SJCRH30 (cell line): ENCODE measurements around the gene MAST1. TPM values are rescaled to one million over a fixed set of nuclear protein-coding genes. Genes with fewer than 3 reads are reported as not detected.
"Not testable (repeated sequence)": the region's sequence is repeated elsewhere in the genome, so short reads cannot be mapped to it uniquely, and the experiment has no call there.

Experiments
- DNase-seq, 2 experiments: peaks; one replicate each; pipeline ENCODE4 v3.0.0-alpha.2; 2015 to 2020
- H3K27ac ChIP-seq: fragments of 250-450 bp; sonication (Bioruptor Pico); 2 replicates; pipeline ENCODE4 v1.5.1; 2020; ENCODE audit warnings: mild to moderate bottlenecking, moderate library complexity
- H3K27me3 ChIP-seq: fragments of 250-450 bp; sonication (Bioruptor Pico); 2 replicates; pipeline ENCODE4 v1.5.1; 2020; ENCODE audit warnings: mild to moderate bottlenecking, moderate library complexity
- H3K36me3 ChIP-seq: fragments of 250-450 bp; sonication (Bioruptor Pico); 2 replicates; pipeline ENCODE4 v1.5.1; 2020; ENCODE audit warnings: mild to moderate bottlenecking, moderate library complexity
- H3K4me1 ChIP-seq: fragments of 250-450 bp; sonication (Bioruptor Pico); 2 replicates; pipeline ENCODE4 v1.5.1; 2020; ENCODE audit warnings: mild to moderate bottlenecking, moderate library complexity
- H3K4me3 ChIP-seq: fragments of 250-450 bp; sonication (Bioruptor Pico); 2 replicates; pipeline ENCODE4 v1.5.1; 2020; ENCODE audit warnings: mild to moderate bottlenecking, moderate library complexity
- H3K9me3 ChIP-seq: fragments of 250-450 bp; sonication (Bioruptor Pico); replicated peaks from 2 replicates; pipeline ENCODE4 v1.5.1; 2020; ENCODE audit warnings: mild to moderate bottlenecking, moderate library complexity
- total RNA-seq: library from RNA; depleted of rRNA; stranded (reverse); fragments of >200 nt; shearing (Covaris generic); gene quantifications from 2 replicates; pipeline ENCODE4 v1.2.3, GENCODE V29; 2014

Gene MAST1
- total RNA-seq, 1 experiment from 2014 or later = 4.3 TPM

DNA sequence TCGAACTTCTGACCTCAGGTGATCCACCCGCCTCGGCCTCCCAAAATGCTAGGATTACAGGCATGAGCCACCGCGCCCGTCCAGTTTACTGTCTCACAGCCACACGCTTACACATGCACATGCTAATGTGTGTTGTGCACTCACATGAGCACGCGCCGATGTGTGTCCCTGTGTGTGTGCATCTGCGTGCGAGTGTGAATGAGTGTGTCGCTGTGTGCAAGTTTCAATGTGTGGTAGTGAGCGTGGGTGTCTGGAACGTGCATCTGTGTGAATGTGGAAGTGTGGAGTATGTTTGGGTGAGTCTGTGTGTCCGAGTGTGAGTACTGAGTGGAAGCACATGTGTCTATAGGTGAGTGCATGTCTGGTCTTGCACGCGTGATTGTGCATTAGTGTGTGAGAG lies 4.2 kb downstream of the MAST1 start:
- Histone ChIP-seq H3K27ac (no peak overlapping the region), H3K27me3 (peaks cover 10% of the 10 kb centered on the region; the same call in 1 of the 2 replicates), H3K4me3 (no peak overlapping the region), H3K4me1 (no peaks in the 10 kb centered on the region), H3K36me3 (no peaks in the 10 kb centered on the region), H3K9me3 (no peaks in the 10 kb centered on the region)
- DNase-seq = no peak

DNA sequence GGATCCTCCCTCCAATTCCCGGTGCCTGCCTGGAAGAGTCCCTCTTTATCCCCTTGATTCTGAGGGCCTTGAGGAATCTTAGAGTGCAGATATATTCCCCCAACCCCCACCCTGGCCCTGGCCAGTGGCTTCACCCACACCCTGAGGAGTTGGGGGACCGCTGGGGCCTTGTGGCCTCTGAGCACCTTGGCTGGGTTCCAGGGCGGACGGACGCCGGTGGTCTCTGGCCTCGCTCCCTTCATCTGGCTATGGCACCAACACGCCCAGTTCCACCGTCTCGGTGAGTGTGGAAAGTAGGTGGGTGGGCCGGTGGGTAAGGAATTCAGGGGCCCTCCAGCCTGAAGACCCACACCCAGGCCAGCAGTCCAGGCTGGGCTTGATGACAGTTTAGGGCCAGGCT lies 5.0 kb downstream of the MAST1 start:
- Histone ChIP-seq H3K27ac (no peak overlapping the region), H3K4me1 (no peaks in the 10 kb centered on the region), H3K27me3 (peaks cover 6% of the 10 kb centered on the region; the same call in 1 of the 2 replicates), H3K4me3 (no peak overlapping the region), H3K9me3 (no peaks in the 10 kb centered on the region), H3K36me3 (no peaks in the 10 kb centered on the region)
- no peak for DNase-seq

DNA sequence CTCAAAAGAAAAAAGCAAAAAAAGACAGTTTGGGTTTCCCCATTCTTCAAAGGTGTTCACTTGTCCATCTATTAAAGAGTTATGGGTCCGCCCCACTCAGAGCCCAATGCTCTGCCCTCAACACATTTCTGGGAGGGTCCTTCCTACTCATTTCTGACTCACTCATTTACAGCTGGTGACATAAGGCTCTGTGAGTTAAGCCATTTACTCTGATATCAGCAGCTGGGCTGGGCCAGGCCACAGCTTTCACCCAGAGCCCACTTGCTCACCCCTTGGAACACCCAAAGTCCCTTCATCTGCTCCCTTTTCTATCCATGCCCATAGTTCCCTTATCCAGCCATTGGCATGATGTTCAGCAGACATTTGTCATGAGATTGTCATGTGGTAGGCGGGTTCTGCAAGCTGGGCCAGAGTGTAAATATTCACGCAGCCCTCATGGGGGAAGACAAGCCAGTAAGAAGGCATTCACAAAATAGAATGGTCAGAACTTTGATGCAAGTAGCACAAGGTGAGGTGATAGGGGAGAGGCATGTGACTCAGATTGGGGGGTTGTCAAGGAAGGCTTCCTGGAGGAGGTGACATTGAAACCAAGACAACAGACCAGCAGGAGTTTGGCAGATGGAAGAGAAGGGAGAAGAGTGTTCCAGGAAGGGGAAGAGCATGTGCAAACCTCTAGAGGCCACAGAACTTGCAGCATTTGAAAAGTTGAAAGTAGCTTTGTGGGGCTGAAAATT lies 5.9 kb downstream of the MAST1 start:
- no peak for DNase-seq
- Histone ChIP-seq H3K27ac (no peak overlapping the region), H3K27me3 (peaks cover 5% of the 10 kb centered on the region; the same call in 1 of the 2 replicates), H3K9me3 (no peaks in the 10 kb centered on the region), H3K4me3 (no peak overlapping the region), H3K36me3 (no peaks in the 10 kb centered on the region), H3K4me1 (no peaks in the 10 kb centered on the region)

DNA sequence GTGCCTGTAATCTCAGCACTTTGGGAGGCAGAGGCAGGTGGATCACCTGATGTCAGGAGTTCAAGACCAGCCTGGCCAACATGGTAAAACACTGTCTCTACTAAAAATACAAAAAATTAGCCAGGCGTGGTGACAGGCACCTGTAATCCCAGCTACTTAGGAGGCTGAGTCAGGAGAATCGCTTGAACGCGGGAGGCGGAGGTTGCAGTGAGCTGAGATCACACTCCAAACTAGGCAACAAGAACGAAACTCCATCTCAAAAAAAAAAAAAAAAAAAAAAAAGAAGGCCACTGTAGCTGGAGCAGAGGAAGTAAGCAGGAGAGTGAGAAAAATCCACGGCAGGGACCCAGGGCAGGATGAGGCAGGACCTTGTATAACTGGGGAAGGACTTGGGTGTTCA lies 8.3 kb downstream of the MAST1 start:
- not testable (repeated sequence) for H3K4me1 ChIP-seq, H3K27ac ChIP-seq, H3K9me3 ChIP-seq, DNase-seq, H3K36me3 ChIP-seq, H3K4me3 ChIP-seq, H3K27me3 ChIP-seq

GRCh38 chr19:12847159-12848139 lies 9.1 kb downstream of the MAST1 start:
- no peaks in the 10 kb centered on the region for H3K36me3 ChIP-seq
- DNase-seq = peak; percentile 85 to 90
- no peaks in the 10 kb centered on the region for H3K4me1 ChIP-seq
- no peak overlapping the region for H3K27ac ChIP-seq
- no peaks in the 10 kb centered on the region for H3K27me3 ChIP-seq
- H3K9me3 ChIP-seq = no peaks in the 10 kb centered on the region
- H3K4me3 ChIP-seq = no peak overlapping the region

DNA sequence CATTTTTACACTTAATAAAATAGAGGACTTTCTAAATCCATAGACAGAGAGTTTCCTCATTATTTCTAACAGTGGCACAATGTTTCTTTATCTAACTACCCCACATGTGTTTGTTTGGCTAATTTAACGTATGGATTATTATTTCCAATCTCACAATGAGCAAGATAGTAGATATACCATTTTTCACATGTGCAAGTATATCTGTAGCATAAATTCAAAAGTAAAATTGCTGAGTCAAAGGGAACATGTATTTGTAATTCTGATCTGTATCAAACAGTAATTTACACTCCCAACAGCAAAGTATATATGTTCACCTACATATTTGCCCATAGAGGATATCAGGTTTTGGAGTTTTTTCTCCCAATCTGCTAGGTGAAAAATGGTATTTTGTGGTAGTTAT lies 18.3 kb downstream of the MAST1 start:
- no peaks in the 10 kb centered on the region for H3K9me3 ChIP-seq

GRCh38 chr19:12858041-12858928 lies 20.0 kb downstream of the MAST1 start:
- Histone ChIP-seq H3K9me3 (no peaks in the 10 kb centered on the region), H3K4me3 (no peak overlapping the region), H3K36me3 (no peaks in the 10 kb centered on the region), H3K4me1 (no peaks in the 10 kb centered on the region), H3K27ac (no peak overlapping the region), H3K27me3 (no peaks in the 10 kb centered on the region)
- DNase-seq = no peak

More for the DNA sequence above, 18.3 kb downstream of the MAST1 start:
- H3K36me3 ChIP-seq = no peaks in the 10 kb centered on the region
- H3K4me1 ChIP-seq = no peaks in the 10 kb centered on the region
- no peak overlapping the region for H3K27ac ChIP-seq
- no peaks in the 10 kb centered on the region for H3K27me3 ChIP-seq
- no peak for DNase-seq
- no peak overlapping the region for H3K4me3 ChIP-seq

- H3K9me3 ChIP-seq = no peaks in the 10 kb centered on the region
- no peak overlapping the region for H3K4me3 ChIP-seq
- H3K36me3 ChIP-seq = no peaks in the 10 kb centered on the region
- DNase-seq = no peak
- no peaks in the 10 kb centered on the region for H3K4me1 ChIP-seq
- no peak overlapping the region for H3K27ac ChIP-seq
- H3K27me3 ChIP-seq = no peaks in the 10 kb centered on the region
Measured at GRCh38 chr19:12859546-12859945, 21.2 kb downstream of the MAST1 start.

- H3K27me3 ChIP-seq = no peaks in the 10 kb centered on the region
- no peak for DNase-seq
Measured at GRCh38 chr19:12864143-12864542, 25.8 kb downstream of the MAST1 start.

DNA sequence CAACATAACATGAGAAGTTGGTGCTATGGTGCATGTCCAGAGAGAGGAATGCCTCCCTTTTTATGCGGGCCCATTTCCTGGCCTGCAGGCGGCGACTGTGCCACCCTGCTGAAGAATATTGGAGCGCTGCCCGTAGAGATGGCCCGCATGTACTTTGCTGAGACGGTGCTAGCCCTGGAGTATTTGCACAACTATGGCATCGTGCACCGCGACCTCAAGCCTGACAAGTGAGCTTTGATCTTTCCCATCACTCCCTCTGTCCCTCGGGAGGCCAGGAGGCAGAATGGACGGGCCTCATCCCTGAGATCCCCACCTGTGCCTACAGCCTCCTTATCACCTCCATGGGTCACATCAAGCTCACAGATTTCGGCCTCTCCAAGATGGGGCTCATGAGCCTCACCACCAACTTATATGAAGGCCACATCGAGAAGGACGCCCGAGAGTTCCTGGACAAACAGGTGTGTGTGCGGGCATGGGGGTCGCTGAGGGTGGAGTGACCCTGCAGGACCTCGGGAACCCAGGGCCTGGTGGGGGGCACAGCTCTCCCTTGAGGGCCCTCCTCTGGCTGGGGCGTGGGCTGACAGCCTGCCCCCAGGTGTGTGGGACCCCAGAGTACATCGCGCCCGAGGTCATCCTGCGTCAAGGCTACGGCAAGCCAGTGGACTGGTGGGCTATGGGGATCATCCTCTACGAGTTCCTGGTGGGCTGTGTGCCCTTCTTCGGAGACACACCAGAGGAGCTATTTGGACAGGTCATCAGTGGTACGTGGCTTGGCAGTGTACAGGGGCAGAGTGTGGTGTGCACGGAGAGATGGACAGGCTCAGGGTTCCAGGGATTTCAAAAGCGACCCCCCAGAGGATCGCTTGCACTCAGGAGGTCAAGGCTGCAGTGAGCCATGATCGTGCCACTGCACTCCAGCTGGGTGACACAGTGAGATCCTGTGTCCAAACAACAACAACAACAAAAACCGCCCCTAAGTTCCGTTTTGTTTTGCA lies 26.7 kb downstream of the MAST1 start:
- DNase-seq = no peak
- H3K4me1 ChIP-seq = 0 out of 2 replicates have a peak, but pooled peaks cover 2% of the 10 kb centered on the region
- no peak overlapping the region for H3K27ac ChIP-seq
- no peaks in the 10 kb centered on the region for H3K27me3 ChIP-seq
- no peaks in the 10 kb centered on the region for H3K36me3 ChIP-seq
- H3K4me3 ChIP-seq = no peak overlapping the region
- no peaks in the 10 kb centered on the region for H3K9me3 ChIP-seq

More at GRCh38 chr19:12864143-12864542, 25.8 kb downstream of the MAST1 start:
- 0 out of 2 replicates have a peak, but pooled peaks cover 2% of the 10 kb centered on the region for H3K4me1 ChIP-seq
- H3K9me3 ChIP-seq = no peaks in the 10 kb centered on the region
- no peaks in the 10 kb centered on the region for H3K36me3 ChIP-seq
- no peak overlapping the region for H3K4me3 ChIP-seq
- H3K27ac ChIP-seq = no peak overlapping the region

DNA sequence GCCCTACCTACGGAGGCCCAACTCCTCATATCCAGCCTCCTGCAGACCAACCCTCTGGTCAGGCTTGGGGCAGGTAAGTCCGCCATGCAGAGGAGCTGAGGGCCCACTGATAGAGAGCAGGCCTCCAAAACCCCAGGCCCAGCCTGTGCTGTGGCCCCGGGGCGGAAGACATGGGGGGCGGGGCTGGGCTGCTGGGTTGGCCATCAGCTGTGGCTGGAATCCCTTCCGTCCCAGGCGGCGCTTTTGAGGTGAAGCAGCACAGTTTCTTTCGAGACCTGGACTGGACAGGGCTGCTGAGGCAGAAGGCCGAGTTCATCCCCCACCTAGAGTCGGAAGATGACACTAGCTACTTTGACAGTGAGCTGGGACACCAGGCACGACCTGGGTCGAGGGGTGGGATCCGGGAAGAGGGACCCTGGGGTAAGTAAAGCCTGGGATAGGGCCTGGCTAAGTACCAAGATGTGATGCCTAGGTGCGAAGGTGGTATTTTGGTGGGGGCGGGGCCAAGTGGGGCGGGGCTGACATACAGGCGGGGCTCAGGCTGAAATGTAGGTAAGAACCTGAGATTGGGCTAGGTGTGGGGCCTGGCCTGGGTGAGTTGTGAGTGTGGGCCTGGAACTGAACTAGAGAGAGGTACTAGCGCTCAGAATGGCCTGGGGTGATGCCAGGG lies 27.6 kb downstream of the MAST1 start:
- H3K27me3 ChIP-seq = no peaks in the 10 kb centered on the region
- DNase-seq = no peak

DNA sequence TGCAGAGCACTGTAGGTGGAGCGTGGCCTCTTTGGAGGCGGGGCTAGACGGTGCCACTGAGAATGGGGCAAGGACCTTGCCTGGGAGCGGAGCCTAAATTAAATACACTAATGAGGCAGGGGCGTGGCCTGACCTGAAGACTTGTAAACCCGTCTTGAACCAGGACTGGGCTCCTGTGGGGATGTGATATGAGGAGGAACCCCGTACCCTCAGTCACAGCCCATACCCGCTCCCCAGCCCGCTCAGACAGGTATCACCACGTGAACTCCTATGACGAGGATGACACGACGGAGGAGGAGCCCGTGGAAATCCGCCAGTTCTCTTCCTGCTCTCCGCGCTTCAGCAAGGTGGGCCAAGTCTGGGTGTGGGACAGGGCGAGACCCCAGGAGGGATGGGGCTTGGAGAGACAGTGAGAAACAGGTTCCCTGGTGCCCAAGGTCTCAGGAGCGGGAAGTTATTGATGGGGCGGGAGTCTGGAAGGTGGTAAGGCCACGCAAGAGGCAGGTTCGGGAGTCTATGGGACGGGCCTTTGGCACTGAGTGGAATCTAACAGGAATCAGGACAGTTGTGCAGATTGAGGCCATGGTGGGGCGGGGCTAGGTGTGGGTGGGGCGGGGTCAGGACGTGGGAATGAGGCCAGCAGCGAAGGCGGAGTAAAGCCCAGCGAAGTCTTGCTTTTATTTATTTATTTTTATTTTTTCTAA lies 28.3 kb downstream of the MAST1 start:
- Histone ChIP-seq H3K9me3 (no peaks in the 10 kb centered on the region), H3K27me3 (no peaks in the 10 kb centered on the region), H3K4me1 (0 out of 2 replicates have a peak, but pooled peaks cover 2% of the 10 kb centered on the region), H3K36me3 (no peaks in the 10 kb centered on the region), H3K4me3 (peak overlapping the region; percentile 59), H3K27ac (no peak overlapping the region)
- peak; percentile 49 to 60 for DNase-seq

More for the DNA sequence above, 27.6 kb downstream of the MAST1 start:
- no peak overlapping the region for H3K27ac ChIP-seq
- H3K4me1 ChIP-seq = 0 out of 2 replicates have a peak, but pooled peaks cover 2% of the 10 kb centered on the region
- H3K36me3 ChIP-seq = no peaks in the 10 kb centered on the region
- no peaks in the 10 kb centered on the region for H3K9me3 ChIP-seq
- no peak overlapping the region for H3K4me3 ChIP-seq
